ENCODE results near the gene RBMS3. TPM values are rescaled to one million over a fixed set of nuclear protein-coding genes. Genes with fewer than 3 reads are reported as not detected.

The RBMS3 gene
- total RNA-seq, 3 donors from 2014 or later, result 0.81 to 1.9 (median 1.1) TPM

GRCh38 chr3:29576675-29577074 is 295.8 kb downstream of the RBMS3 start:
- no peak for ATAC-seq
- peaks cover 11% of the 10 kb centered on the region for H3K9me3 Mint-ChIP-seq
- no peak overlapping the region for H3K4me3 Mint-ChIP-seq
- no peaks in the 10 kb centered on the region for H3K27me3 Mint-ChIP-seq (ENCODE audit: low read depth)
- no peaks in the 10 kb centered on the region for H3K36me3 Mint-ChIP-seq (ENCODE audit: insufficient read depth)
- no peaks in the 10 kb centered on the region for H3K4me1 Mint-ChIP-seq (ENCODE audit: low read depth)
- DNase-seq, result no peak

GRCh38 chr3:29577250-29577649 is 296.4 kb downstream of the RBMS3 start:
- Mint-ChIP-seq H3K4me3 (no peak overlapping the region), H3K9me3 (peaks cover 9% of the 10 kb centered on the region), H3K36me3 (ENCODE audit: insufficient read depth) (no peaks in the 10 kb centered on the region), H3K27me3 (ENCODE audit: low read depth) (no peaks in the 10 kb centered on the region), H3K4me1 (ENCODE audit: low read depth) (no peaks in the 10 kb centered on the region)
- DNase-seq (no peak), ATAC-seq (no peak)

- no peaks in the 10 kb centered on the region for H3K36me3 Mint-ChIP-seq (ENCODE audit: insufficient read depth)
- peaks cover 2% of the 10 kb centered on the region for H3K9me3 Mint-ChIP-seq
- ATAC-seq (no peak), DNase-seq (no peak)
- H3K4me3 Mint-ChIP-seq, result no peak overlapping the region
- no peaks in the 10 kb centered on the region for H3K27me3 Mint-ChIP-seq (ENCODE audit: low read depth)
- H3K4me1 Mint-ChIP-seq (ENCODE audit: low read depth), result no peaks in the 10 kb centered on the region
Observed at GRCh38 chr3:29581311-29581710, 300.4 kb downstream of the RBMS3 start.

- peaks cover 2% of the 10 kb centered on the region for H3K9me3 Mint-ChIP-seq
- DNase-seq (no peak), ATAC-seq (no peak)
- no peaks in the 10 kb centered on the region for H3K27me3 Mint-ChIP-seq (ENCODE audit: low read depth)
- no peaks in the 10 kb centered on the region for H3K36me3 Mint-ChIP-seq (ENCODE audit: insufficient read depth)
- no peak overlapping the region for H3K4me3 Mint-ChIP-seq
- H3K4me1 Mint-ChIP-seq (ENCODE audit: low read depth), result no peaks in the 10 kb centered on the region
Observed at GRCh38 chr3:29582273-29582672, 301.4 kb downstream of the RBMS3 start.

- DNase-seq (no peak), ATAC-seq (no peak)
- Mint-ChIP-seq H3K4me1 (ENCODE audit: low read depth) (no peaks in the 10 kb centered on the region), H3K4me3 (no peak overlapping the region), H3K27me3 (ENCODE audit: low read depth) (no peaks in the 10 kb centered on the region), H3K36me3 (ENCODE audit: insufficient read depth) (no peaks in the 10 kb centered on the region), H3K9me3 (no peaks in the 10 kb centered on the region)
Observed at GRCh38 chr3:29583861-29584260, 303.0 kb downstream of the RBMS3 start.

GRCh38 chr3:29585368-29585767 is 304.5 kb downstream of the RBMS3 start:
- DNase-seq (no peak), ATAC-seq (no peak)
- Mint-ChIP-seq H3K36me3 (ENCODE audit: insufficient read depth) (no peaks in the 10 kb centered on the region), H3K4me3 (no peak overlapping the region), H3K27me3 (ENCODE audit: low read depth) (no peaks in the 10 kb centered on the region), H3K9me3 (no peaks in the 10 kb centered on the region), H3K4me1 (ENCODE audit: low read depth) (no peaks in the 10 kb centered on the region)

GRCh38 chr3:29587340-29587739 is 306.5 kb downstream of the RBMS3 start:
- Mint-ChIP-seq H3K4me1 (ENCODE audit: low read depth) (no peaks in the 10 kb centered on the region), H3K9me3 (no peaks in the 10 kb centered on the region), H3K36me3 (ENCODE audit: insufficient read depth) (no peaks in the 10 kb centered on the region), H3K4me3 (no peak overlapping the region), H3K27me3 (ENCODE audit: low read depth) (no peaks in the 10 kb centered on the region)
- no peak for ATAC-seq
- DNase-seq, result no peak

GRCh38 chr3:29590012-29590411 is 309.1 kb downstream of the RBMS3 start:
- no peaks in the 10 kb centered on the region for H3K27me3 Mint-ChIP-seq (ENCODE audit: low read depth)
- H3K9me3 Mint-ChIP-seq, result no peaks in the 10 kb centered on the region
- H3K36me3 Mint-ChIP-seq (ENCODE audit: insufficient read depth), result no peaks in the 10 kb centered on the region
- ATAC-seq (no peak), DNase-seq (no peak)
- H3K4me3 Mint-ChIP-seq, result no peak overlapping the region
- no peaks in the 10 kb centered on the region for H3K4me1 Mint-ChIP-seq (ENCODE audit: low read depth)

- H3K36me3 Mint-ChIP-seq (ENCODE audit: insufficient read depth), result no peaks in the 10 kb centered on the region
- no peak overlapping the region for H3K4me3 Mint-ChIP-seq
- no peak for DNase-seq
- no peaks in the 10 kb centered on the region for H3K27me3 Mint-ChIP-seq (ENCODE audit: low read depth)
- no peaks in the 10 kb centered on the region for H3K4me1 Mint-ChIP-seq (ENCODE audit: low read depth)
- no peaks in the 10 kb centered on the region for H3K9me3 Mint-ChIP-seq
- ATAC-seq, result no peak
Observed at GRCh38 chr3:29590461-29590860, 309.6 kb downstream of the RBMS3 start.

- H3K4me1 Mint-ChIP-seq (ENCODE audit: low read depth), result no peaks in the 10 kb centered on the region
- no peaks in the 10 kb centered on the region for H3K36me3 Mint-ChIP-seq (ENCODE audit: insufficient read depth)
- DNase-seq, result no peak
- no peaks in the 10 kb centered on the region for H3K27me3 Mint-ChIP-seq (ENCODE audit: low read depth)
- H3K4me3 Mint-ChIP-seq, result no peak overlapping the region
- no peaks in the 10 kb centered on the region for H3K9me3 Mint-ChIP-seq
- no peak for ATAC-seq
Observed at GRCh38 chr3:29591579-29591978, 310.7 kb downstream of the RBMS3 start.

GRCh38 chr3:29593802-29594201 is 312.9 kb downstream of the RBMS3 start:
- Mint-ChIP-seq H3K4me1 (ENCODE audit: low read depth) (no peaks in the 10 kb centered on the region), H3K36me3 (ENCODE audit: insufficient read depth) (no peaks in the 10 kb centered on the region), H3K9me3 (no peaks in the 10 kb centered on the region), H3K27me3 (ENCODE audit: low read depth) (no peaks in the 10 kb centered on the region), H3K4me3 (no peak overlapping the region)
- ATAC-seq (no peak), DNase-seq (no peak)

GRCh38 chr3:29594261-29594660 is 313.4 kb downstream of the RBMS3 start:
- DNase-seq, result no peak
- Mint-ChIP-seq H3K9me3 (no peaks in the 10 kb centered on the region), H3K4me1 (ENCODE audit: low read depth) (no peaks in the 10 kb centered on the region), H3K36me3 (ENCODE audit: insufficient read depth) (no peaks in the 10 kb centered on the region), H3K27me3 (ENCODE audit: low read depth) (no peaks in the 10 kb centered on the region), H3K4me3 (no peak overlapping the region)
- no peak for ATAC-seq

- no peaks in the 10 kb centered on the region for H3K9me3 Mint-ChIP-seq
- no peaks in the 10 kb centered on the region for H3K4me1 Mint-ChIP-seq (ENCODE audit: low read depth)
- DNase-seq (no peak), ATAC-seq (no peak)
- H3K27me3 Mint-ChIP-seq (ENCODE audit: low read depth), result no peaks in the 10 kb centered on the region
- H3K4me3 Mint-ChIP-seq, result no peak overlapping the region
- H3K36me3 Mint-ChIP-seq (ENCODE audit: insufficient read depth), result no peaks in the 10 kb centered on the region
Observed at GRCh38 chr3:29597376-29598008, 316.6 kb downstream of the RBMS3 start.

GRCh38 chr3:29601861-29602585 is 321.2 kb downstream of the RBMS3 start:
- ATAC-seq (no peak), DNase-seq (no peak)
- Mint-ChIP-seq H3K4me3 (no peak overlapping the region), H3K27me3 (ENCODE audit: low read depth) (no peaks in the 10 kb centered on the region), H3K4me1 (ENCODE audit: low read depth) (no peaks in the 10 kb centered on the region), H3K9me3 (no peaks in the 10 kb centered on the region), H3K36me3 (ENCODE audit: insufficient read depth) (no peaks in the 10 kb centered on the region)

GRCh38 chr3:29605845-29606244 is 325.0 kb downstream of the RBMS3 start:
- DNase-seq (no peak), ATAC-seq (no peak)
- Mint-ChIP-seq H3K36me3 (ENCODE audit: insufficient read depth) (no peaks in the 10 kb centered on the region), H3K4me3 (no peak overlapping the region), H3K4me1 (ENCODE audit: low read depth) (no peaks in the 10 kb centered on the region), H3K9me3 (no peaks in the 10 kb centered on the region), H3K27me3 (ENCODE audit: low read depth) (no peaks in the 10 kb centered on the region)

All from activated T-cell treated with anti-CD3 and anti-CD28 coated beads, Interleukin-2, amount 50 U/mL, for 4 hours (primary cell).